Ascending aorta (tissue), 2 donors: ENCODE results near the gene USP30. TPM values are rescaled to one million over a fixed set of nuclear protein-coding genes. Genes with fewer than 3 reads are reported as not detected.
A peak's percentile ranks its signal among the peaks of the same experiment; 100 is the strongest.

Experiments
- DNase-seq, 2 donors: peaks; one replicate each; pipeline ENCODE4 v3.0.0-alpha.2; 2019; ENCODE audit warnings: low spot score in 2 of 2
- H3K27ac ChIP-seq, 2 donors: fragments of 200-600 bp; sonication (generic); one replicate each; pipeline ENCODE4 v1.5.1; 2016 to 2017; ENCODE audit warnings: mild to moderate bottlenecking in 1 of 2
- H3K27me3 ChIP-seq: fragments of 200-600 bp; sonication (generic); one replicate; pipeline ENCODE4 v1.5.1; 2017
- H3K36me3 ChIP-seq, 2 donors: fragments of 200-600 bp; sonication (generic); one replicate each; pipeline ENCODE4 v1.5.1; 2016
- H3K4me1 ChIP-seq, 2 donors: fragments of 200-600 bp; sonication (generic); one replicate each; pipeline ENCODE4 v1.5.1; 2016 to 2017; ENCODE audit warnings: mild to moderate bottlenecking in 1 of 2
- H3K4me3 ChIP-seq, 2 donors: fragments of 200-600 bp; sonication (generic); one replicate each; pipeline ENCODE4 v1.5.1; 2016 to 2017; ENCODE audit warnings: mild to moderate bottlenecking in 1 of 2
- H3K9me3 ChIP-seq, 2 donors: fragments of 200-600 bp; sonication (generic); one replicate each; pipeline ENCODE4 v1.5.1; 2016
- intact Hi-C: fragments of 100-400 bp; cut with DNase I; formaldehyde crosslinking; loops from one replicate; pipeline ENCODE4 v1.15.1; 2023
- total RNA-seq: library from RNA; depleted of rRNA; stranded (reverse); fragments of >200 nt; gene quantifications from one replicate; pipeline ENCODE4 v1.1.0, GENCODE V29; 2016
- TF ChIP-seq, protein P1 (sequence below), 3 experiments: fragments of 200-600 bp in 2 of 3; fragments of 450-650 bp in 1 of 3; sonication (generic) in 2 of 3; IDR thresholded peaks; one replicate each; pipeline ENCODE4 v1.5.1; 2016 to 2019; ENCODE audit warnings: antibody characterized with exemption in 3 of 3, mild to moderate bottlenecking in 1 of 3, moderate library complexity in 1 of 3

USP30 gene
- total RNA-seq, 1 donor from 2014 or later: 36.0 TPM

- intact Hi-C loops: no loop called here
These were observed 36.4 kb upstream of the USP30 start for GRCh38 chr12:109016016-109016415.

DNA sequence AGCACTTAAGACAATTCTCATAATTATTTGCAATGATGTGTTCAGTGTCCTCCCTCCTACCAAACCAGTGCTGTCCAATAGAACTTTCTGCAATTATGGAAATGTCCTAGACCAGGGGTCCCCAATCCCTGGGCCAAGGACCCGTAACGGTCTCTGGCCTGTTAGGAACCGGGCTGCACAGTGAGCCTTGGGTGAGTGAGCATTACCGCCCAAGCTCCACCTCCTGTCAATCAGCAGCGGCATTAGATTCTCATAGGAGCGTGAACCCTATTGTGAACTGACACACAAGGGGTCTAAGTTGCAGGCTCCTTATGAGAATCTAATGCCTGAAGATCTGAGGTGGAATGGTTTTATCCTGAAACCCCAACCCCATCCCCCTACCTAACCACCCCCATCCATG lies 35.4 kb upstream of the USP30 start:
- H3K9me3 ChIP-seq: no peaks in the 10 kb centered on the region
- H3K27ac ChIP-seq: no peak overlapping the region
- no peak overlapping the region for H3K4me3 ChIP-seq
- H3K27me3 ChIP-seq: no peaks in the 10 kb centered on the region
- TF ChIP-seq, protein P1, sequence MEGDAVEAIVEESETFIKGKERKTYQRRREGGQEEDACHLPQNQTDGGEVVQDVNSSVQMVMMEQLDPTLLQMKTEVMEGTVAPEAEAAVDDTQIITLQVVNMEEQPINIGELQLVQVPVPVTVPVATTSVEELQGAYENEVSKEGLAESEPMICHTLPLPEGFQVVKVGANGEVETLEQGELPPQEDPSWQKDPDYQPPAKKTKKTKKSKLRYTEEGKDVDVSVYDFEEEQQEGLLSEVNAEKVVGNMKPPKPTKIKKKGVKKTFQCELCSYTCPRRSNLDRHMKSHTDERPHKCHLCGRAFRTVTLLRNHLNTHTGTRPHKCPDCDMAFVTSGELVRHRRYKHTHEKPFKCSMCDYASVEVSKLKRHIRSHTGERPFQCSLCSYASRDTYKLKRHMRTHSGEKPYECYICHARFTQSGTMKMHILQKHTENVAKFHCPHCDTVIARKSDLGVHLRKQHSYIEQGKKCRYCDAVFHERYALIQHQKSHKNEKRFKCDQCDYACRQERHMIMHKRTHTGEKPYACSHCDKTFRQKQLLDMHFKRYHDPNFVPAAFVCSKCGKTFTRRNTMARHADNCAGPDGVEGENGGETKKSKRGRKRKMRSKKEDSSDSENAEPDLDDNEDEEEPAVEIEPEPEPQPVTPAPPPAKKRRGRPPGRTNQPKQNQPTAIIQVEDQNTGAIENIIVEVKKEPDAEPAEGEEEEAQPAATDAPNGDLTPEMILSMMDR (IDR thresholded peaks at IDR 0.05): no peak
- H3K36me3 ChIP-seq: no peaks in the 10 kb centered on the region
- no peak for DNase-seq
- intact Hi-C loops: no loop called here
- H3K4me1 ChIP-seq: no peaks in the 10 kb centered on the region

More at GRCh38 chr12:109016016-109016415, 36.4 kb upstream of the USP30 start:
- DNase-seq: no peak
- no peaks in the 10 kb centered on the region for H3K9me3 ChIP-seq
- no peak overlapping the region for H3K4me3 ChIP-seq
- H3K4me1 ChIP-seq: no peaks in the 10 kb centered on the region
- H3K27me3 ChIP-seq: no peaks in the 10 kb centered on the region
- H3K36me3 ChIP-seq: no peaks in the 10 kb centered on the region
- H3K27ac ChIP-seq: no peak overlapping the region
- TF ChIP-seq, protein P1 (IDR thresholded peaks at IDR 0.05): no peak

DNA sequence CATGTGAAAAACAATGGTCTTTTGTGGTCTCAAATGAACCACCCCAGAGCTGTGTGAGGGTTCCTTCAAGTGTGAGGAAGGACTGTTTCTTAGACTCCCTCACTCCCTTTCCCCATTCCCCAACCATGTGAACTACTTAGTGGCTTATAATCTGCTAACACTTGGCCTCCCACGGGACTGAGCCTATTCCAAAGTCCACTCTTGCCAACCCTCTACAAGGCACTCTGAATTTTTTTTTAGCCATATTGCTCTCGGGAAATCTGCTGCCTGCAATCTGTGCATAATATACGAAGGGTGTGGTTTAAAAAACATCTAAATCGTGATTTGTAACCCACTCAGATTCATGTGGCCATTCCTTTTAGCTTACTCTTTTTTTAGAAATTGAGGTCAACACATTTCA lies 34.1 kb upstream of the USP30 start:
- TF ChIP-seq, protein P1 (IDR thresholded peaks at IDR 0.05): no peak
- Histone ChIP-seq H3K9me3 (no peaks in the 10 kb centered on the region), H3K27me3 (no peaks in the 10 kb centered on the region), H3K36me3 (no peaks in the 10 kb centered on the region), H3K4me1 (no peaks in the 10 kb centered on the region), H3K27ac (no peak overlapping the region), H3K4me3 (no peak overlapping the region)
- intact Hi-C loops: no loop called here
- no peak for DNase-seq

GRCh38 chr12:109020146-109020795 lies 32.1 kb upstream of the USP30 start:
- no peaks in the 10 kb centered on the region for H3K9me3 ChIP-seq
- no peak for DNase-seq
- intact Hi-C loops: no loop called here
- no peaks in the 10 kb centered on the region for H3K27me3 ChIP-seq
- TF ChIP-seq, protein P1 (IDR thresholded peaks at IDR 0.05): no peak
- H3K4me1 ChIP-seq: no peaks in the 10 kb centered on the region
- H3K4me3 ChIP-seq: no peak overlapping the region
- H3K27ac ChIP-seq: no peak overlapping the region
- H3K36me3 ChIP-seq: no peaks in the 10 kb centered on the region

DNA sequence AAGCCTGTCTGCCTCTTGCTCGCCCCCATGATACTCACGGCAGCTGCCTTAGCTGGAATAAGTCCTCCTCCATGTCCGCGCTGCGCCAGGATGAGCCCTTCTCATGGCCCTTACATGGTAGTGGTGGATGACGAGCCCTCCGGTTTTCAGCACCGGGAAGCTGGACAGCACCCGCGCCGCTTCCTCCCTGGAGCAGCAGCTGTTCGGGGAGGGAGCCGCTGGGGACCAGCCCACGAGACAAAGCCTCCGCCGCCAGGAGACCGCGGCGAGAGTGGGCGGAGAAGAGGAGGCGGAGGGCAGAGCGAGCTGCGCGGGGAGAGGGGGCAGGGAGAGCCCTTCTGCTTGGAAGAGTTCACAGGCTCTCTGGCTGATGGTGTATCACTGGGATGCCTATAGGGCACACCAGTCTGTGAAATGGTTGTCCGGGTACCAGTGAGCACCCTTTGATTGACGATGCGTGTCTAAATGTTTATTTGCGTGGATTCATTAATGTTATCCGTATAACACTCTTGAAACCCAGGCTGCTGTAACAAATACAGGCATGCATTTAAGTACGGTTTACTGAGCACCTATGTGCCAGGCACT lies 31.5 kb upstream of the USP30 start, which contains the start of gene SVOP:
Gene SVOP (minus strand): TSS at position 273 of the 585 bp plus-strand sequence. CDS start 200 bp downstream, at position 73.
- no peaks in the 10 kb centered on the region for H3K9me3 ChIP-seq
- peak in 1 of 2 donors; percentile 70 for DNase-seq
- H3K36me3 ChIP-seq: no peaks in the 10 kb centered on the region
- intact Hi-C loops: no loop called here
- no peak within 1 kb of the TSS for H3K4me3 ChIP-seq
- TF ChIP-seq, protein P1 (IDR thresholded peaks at IDR 0.05): no peak
- no peak within 1 kb of the TSS for H3K27ac ChIP-seq
- no peaks in the 10 kb centered on the region for H3K27me3 ChIP-seq
- no peaks in the 10 kb centered on the region for H3K4me1 ChIP-seq
